ENCODE measurements around the gene DEPDC1B. TPM values are rescaled to one million over a fixed set of nuclear protein-coding genes. Genes with fewer than 3 reads are reported as not detected.
A peak's percentile ranks its signal among the peaks of the same experiment; 100 is the strongest.
"Not testable (repeated sequence)": the region's sequence is repeated elsewhere in the genome, so short reads cannot be mapped to it uniquely, and the experiment has no call there.

The DEPDC1B gene
- total RNA-seq, 6 donors from 2014 or later = 0.49 to 3.1 (median 0.72) TPM; not detected in 1

DNA sequence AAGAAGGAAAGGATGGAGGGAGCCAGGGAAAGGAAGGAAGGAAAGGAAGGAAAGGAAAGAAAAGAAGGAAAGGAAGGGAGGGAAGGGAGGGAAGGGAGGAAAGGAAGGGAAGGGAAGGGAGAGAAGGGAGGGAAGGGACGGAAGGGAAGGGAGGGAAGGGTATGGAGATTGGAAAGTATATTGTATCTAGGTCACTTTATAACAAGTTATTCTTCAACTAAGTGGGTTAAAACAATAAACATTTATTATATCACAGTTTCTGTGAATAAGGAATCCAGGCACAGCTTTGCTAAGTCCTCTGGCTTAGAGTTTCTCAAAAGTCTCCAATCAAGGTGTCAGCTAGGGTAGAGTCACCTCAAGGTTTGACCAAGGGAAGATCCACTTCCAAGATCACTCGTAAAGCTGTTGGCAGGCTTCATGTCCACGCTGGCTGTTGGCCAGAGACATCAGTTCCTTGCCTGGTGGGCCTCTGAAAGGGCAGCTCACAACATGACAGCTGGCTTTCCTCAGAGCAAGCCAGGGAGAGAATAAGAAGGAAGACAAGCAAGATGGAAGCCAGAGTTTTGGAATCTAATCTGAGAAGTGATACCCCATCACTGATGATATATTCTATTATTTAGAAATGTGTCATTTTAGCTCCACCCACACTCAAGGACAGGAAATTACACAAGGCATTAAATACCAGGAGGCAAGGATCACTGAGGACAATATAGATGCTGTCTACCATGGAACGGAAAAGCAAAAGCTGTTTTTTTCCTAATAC, 105.1 kb downstream of the DEPDC1B start:
- 81 to 91% methylated on average over 4 of the region's 4 CpGs for WGBS, 2 donors
- Histone ChIP-seq H3K27ac (no peak overlapping the region), H3K27me3 (no peaks in the 10 kb centered on the region), H3K9me3 (no peaks in the 10 kb centered on the region), H3K36me3 (no peaks in the 10 kb centered on the region), H3K4me1 (no peaks in the 10 kb centered on the region), H3K4me3 (no peak overlapping the region)
- TF ChIP-seq POLR2A (IDR thresholded peaks at IDR 0.05) = no peak
- TF ChIP-seq, protein P1, sequence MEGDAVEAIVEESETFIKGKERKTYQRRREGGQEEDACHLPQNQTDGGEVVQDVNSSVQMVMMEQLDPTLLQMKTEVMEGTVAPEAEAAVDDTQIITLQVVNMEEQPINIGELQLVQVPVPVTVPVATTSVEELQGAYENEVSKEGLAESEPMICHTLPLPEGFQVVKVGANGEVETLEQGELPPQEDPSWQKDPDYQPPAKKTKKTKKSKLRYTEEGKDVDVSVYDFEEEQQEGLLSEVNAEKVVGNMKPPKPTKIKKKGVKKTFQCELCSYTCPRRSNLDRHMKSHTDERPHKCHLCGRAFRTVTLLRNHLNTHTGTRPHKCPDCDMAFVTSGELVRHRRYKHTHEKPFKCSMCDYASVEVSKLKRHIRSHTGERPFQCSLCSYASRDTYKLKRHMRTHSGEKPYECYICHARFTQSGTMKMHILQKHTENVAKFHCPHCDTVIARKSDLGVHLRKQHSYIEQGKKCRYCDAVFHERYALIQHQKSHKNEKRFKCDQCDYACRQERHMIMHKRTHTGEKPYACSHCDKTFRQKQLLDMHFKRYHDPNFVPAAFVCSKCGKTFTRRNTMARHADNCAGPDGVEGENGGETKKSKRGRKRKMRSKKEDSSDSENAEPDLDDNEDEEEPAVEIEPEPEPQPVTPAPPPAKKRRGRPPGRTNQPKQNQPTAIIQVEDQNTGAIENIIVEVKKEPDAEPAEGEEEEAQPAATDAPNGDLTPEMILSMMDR (IDR thresholded peaks at IDR 0.05) = no peak
- TF ChIP-seq EP300 (IDR thresholded peaks at IDR 0.05) = no peak
- no peak for TF ChIP-seq POLR2AphosphoS5 (IDR thresholded peaks at IDR 0.05)
- DNase-seq (no peak), ATAC-seq (ENCODE audit: low FRiP score in 2 of 2) (no peak)

DNA sequence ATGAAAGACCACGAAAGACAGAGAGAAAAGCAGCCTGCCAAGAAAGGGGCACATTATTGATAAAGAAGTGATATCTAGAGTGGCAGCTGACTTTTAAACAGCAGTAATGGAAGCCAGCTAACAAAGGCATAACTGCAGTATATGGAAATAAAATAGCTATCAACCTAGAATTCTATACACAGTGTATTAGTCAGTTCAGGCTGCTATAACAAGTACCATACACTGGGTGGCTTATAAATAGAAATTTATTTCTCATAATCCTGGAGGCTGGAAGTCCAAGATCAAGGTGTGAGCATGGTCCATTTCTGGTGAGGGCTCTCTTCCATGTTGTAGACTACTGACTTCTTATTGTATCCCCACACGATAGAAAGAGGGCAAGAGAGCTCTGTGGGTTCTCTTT, 109.8 kb downstream of the DEPDC1B start:
- no peak for DNase-seq
- H3K4me3 ChIP-seq = no peak overlapping the region
- ATAC-seq (ENCODE audit: low FRiP score in 2 of 2) = no peak
- H3K9me3 ChIP-seq = no peaks in the 10 kb centered on the region
- no peak overlapping the region for H3K27ac ChIP-seq
- H3K4me1 ChIP-seq = no peaks in the 10 kb centered on the region
- no peaks in the 10 kb centered on the region for H3K27me3 ChIP-seq
- TF ChIP-seq EP300 (IDR thresholded peaks at IDR 0.05) = no peak
- TF ChIP-seq, protein P1 (IDR thresholded peaks at IDR 0.05) = no peak
- TF ChIP-seq POLR2AphosphoS5 (IDR thresholded peaks at IDR 0.05) = no peak
- no peak for TF ChIP-seq POLR2A (IDR thresholded peaks at IDR 0.05)
- H3K36me3 ChIP-seq = no peaks in the 10 kb centered on the region
- WGBS, 2 donors = 92 to 97% methylated on average over 2 of the region's 2 CpGs

DNA sequence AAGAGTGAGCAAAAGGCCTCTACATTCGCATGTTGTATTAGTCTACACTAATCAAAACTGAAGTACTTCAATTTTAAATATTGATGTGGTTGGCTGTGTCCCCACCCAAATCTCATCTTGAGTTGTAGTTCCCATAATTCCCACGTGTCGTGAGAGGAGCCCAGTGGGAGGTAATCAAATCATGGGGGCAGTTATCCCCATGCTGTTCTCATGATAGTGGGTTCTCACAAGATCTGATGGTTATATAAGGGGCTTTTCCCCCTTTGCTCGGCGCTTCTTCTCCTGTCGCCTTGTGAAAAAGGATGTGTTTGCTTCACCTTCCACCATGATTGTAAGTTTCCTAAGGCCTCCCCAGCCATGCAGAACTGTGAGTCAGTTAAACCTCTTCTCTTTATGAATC, 112.7 kb downstream of the DEPDC1B start:
- WGBS, 2 donors = 94 to 96% methylated on average over 6 of the region's 6 CpGs
- DNase-seq; H3K36me3 ChIP-seq; ATAC-seq (ENCODE audit: low FRiP score in 2 of 2); H3K4me3 ChIP-seq; H3K27ac ChIP-seq; H3K27me3 ChIP-seq; H3K9me3 ChIP-seq; H3K4me1 ChIP-seq: not testable (repeated sequence)

DNA sequence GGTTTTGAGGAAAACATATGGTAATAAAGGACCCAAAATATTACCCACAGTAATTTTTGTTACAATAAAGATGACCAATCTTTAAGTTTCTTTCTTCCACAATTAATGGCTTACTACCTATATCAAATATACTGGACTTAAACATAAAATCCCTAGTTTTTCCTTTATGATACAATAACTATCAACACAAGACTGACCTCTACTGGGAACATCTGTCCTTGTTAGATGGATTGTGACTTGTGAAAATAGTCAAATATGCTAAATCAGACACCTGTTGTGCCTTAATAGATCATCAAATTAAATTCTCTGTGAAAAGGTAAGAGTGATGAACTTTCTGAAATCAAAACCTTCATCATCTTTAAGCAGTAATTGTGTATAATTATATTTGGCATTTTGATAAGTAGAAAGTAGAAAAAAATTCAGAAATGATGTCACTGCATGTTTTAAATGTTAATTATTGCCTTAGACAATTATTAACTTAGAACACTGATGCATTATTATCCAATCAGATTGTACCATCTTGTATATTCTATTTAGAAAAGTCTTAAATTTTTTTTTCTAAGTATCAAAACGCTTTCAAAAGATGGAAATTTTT, 113.6 kb downstream of the DEPDC1B start:
- TF ChIP-seq EP300 (IDR thresholded peaks at IDR 0.05) (no peak), POLR2AphosphoS5 (IDR thresholded peaks at IDR 0.05) (no peak), POLR2A (IDR thresholded peaks at IDR 0.05) (no peak)
- TF ChIP-seq, protein P1 (IDR thresholded peaks at IDR 0.05) = peak in 2 of 6 experiments; percentile 8 to 11
- no peak overlapping the region for H3K27ac ChIP-seq
- 91 to 97% methylated on average over 1 of the region's 1 CpG for WGBS, 2 donors
- no peak for DNase-seq
- no peaks in the 10 kb centered on the region for H3K9me3 ChIP-seq
- no peaks in the 10 kb centered on the region for H3K27me3 ChIP-seq
- H3K36me3 ChIP-seq = no peaks in the 10 kb centered on the region
- no peak for ATAC-seq (ENCODE audit: low FRiP score in 2 of 2)
- no peaks in the 10 kb centered on the region for H3K4me1 ChIP-seq
- H3K4me3 ChIP-seq = no peak overlapping the region

DNA sequence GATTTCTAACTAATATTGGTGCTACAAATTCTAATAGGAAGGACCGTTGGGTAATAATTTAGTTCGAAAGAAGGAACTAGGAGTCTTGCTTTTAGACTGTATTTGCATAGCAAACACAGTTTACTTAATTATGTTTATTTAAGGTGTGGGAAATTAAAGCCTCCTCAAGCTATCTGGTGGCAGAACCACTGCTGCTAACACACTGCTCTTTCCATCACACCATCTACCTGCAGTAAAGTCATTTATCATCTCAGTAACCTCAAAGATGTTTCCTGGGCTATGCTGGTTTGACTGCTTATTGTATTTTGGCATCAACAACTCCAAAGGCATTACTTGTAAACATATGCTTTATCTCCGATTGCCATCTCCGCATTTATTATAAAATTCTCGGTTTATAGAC, 114.3 kb downstream of the DEPDC1B start:
- WGBS, 2 donors = 78% methylated on average over 5 of the region's 5 CpGs
- TF ChIP-seq EP300 (IDR thresholded peaks at IDR 0.05) (no peak), POLR2A (IDR thresholded peaks at IDR 0.05) (no peak), POLR2AphosphoS5 (IDR thresholded peaks at IDR 0.05) (no peak)
- ATAC-seq (ENCODE audit: low FRiP score in 2 of 2) (no peak), DNase-seq (no peak)
- Histone ChIP-seq H3K4me3 (no peak overlapping the region), H3K36me3 (no peaks in the 10 kb centered on the region), H3K4me1 (no peaks in the 10 kb centered on the region), H3K27ac (no peak overlapping the region), H3K9me3 (no peaks in the 10 kb centered on the region), H3K27me3 (no peaks in the 10 kb centered on the region)

DNA sequence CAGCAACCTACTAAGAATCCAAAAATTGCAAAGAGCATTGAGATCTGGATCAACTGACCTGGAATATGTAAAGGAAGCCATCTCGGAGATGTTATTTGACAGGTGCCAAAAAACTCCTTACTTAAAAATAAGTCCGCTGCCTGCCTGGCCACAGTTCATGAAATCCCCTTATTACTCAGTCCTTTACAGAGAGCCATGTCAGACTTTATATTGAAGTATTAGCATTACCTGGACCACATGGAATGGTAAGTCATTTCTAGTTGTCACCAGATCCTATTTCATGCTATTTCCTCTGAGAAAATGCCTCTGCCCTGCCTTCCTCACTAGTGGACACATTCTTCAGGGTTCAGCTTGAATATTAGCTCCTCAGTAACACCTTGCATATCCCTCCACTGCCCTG, 115.7 kb downstream of the DEPDC1B start:
- Histone ChIP-seq H3K36me3 (no peaks in the 10 kb centered on the region), H3K27me3 (no peaks in the 10 kb centered on the region), H3K27ac (no peak overlapping the region), H3K4me3 (no peak overlapping the region), H3K4me1 (no peaks in the 10 kb centered on the region), H3K9me3 (no peaks in the 10 kb centered on the region)
- DNase-seq = no peak
- ATAC-seq (ENCODE audit: low FRiP score in 2 of 2) = no peak
- WGBS, 2 donors = 95 to 96% methylated on average over 2 of the region's 2 CpGs
- TF ChIP-seq, protein P1 (IDR thresholded peaks at IDR 0.05) = no peak
- TF ChIP-seq POLR2A (IDR thresholded peaks at IDR 0.05) = no peak
- TF ChIP-seq EP300 (IDR thresholded peaks at IDR 0.05) = no peak
- no peak for TF ChIP-seq POLR2AphosphoS5 (IDR thresholded peaks at IDR 0.05)
